Measurements from ENCODE around the gene DNAH11.
"Not testable (repeated sequence)": the region's sequence is repeated elsewhere in the genome, so short reads cannot be mapped to it uniquely, and the experiment has no call there.

Gene DNAH11

DNA sequence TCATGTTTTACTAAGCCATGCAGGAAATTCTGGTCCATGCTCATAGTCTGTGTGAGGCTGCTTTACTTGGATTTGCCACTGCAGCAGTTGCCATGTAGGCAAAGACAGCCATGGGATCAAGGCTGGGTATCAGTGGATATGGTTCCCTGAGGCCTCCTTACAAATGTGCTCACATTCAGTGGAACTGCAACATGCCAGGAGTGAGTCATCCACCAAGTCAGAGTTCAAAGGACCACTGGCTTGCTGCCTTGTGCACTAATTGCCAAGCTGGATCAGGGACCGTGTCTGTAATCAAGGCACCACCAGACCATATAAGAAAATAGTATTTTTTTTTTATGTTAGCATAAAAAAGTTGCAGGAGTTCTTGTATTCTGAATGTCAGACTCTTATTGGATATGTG, 301.9 kb downstream of the DNAH11 start:
- DNase-seq (ENCODE audit: low spot score) = no peak
- in situ Hi-C loops (cut with MboI; ENCODE audit: low pct_unique_long_range_greater_than_20kb, low sequenced_read_pairs, unreplicated experiment) = no loop called here
- TF ChIP-seq, protein P1, sequence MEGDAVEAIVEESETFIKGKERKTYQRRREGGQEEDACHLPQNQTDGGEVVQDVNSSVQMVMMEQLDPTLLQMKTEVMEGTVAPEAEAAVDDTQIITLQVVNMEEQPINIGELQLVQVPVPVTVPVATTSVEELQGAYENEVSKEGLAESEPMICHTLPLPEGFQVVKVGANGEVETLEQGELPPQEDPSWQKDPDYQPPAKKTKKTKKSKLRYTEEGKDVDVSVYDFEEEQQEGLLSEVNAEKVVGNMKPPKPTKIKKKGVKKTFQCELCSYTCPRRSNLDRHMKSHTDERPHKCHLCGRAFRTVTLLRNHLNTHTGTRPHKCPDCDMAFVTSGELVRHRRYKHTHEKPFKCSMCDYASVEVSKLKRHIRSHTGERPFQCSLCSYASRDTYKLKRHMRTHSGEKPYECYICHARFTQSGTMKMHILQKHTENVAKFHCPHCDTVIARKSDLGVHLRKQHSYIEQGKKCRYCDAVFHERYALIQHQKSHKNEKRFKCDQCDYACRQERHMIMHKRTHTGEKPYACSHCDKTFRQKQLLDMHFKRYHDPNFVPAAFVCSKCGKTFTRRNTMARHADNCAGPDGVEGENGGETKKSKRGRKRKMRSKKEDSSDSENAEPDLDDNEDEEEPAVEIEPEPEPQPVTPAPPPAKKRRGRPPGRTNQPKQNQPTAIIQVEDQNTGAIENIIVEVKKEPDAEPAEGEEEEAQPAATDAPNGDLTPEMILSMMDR (IDR thresholded peaks at IDR 0.05; ENCODE audit: extremely low read depth, insufficient read depth, missing control alignments) = no peak

DNA sequence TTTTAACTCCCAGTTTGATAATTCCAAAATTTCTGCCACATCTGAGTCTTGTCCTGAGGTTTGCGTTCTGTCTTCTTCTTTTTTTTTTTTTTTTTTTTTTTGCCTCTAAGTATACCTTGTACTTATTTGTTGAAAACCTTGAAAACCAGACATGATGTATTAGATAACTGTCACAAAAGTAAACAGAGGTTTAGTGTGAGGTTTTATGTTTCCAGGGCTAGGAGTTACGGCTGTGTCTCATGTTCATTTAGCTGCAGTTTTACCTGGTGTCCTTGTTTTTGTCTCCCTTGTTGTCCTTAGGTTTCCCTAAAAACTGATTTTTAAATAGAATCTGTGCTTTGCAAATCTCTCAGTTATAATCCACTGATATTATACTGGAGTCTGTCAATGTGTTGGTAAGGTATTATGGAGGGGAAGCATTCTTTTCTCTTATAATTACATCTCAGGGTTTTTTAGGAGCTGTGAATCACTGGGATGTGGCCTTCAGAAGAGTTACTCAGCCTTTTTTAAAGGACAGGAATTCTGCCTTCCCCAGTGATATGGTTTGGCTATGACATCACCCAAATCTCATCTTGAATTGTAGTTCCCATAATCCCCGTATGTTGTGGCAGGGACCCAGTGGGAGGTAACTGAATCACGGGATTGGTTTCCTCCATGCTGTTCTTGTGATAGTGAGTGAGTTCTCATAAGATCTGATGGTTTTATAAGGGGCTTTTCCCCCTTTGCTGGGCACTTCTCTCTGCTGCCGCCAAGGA, 307.9 kb downstream of the DNAH11 start:
- TF ChIP-seq, protein P1 (IDR thresholded peaks at IDR 0.05; ENCODE audit: extremely low read depth, insufficient read depth, missing control alignments) = no peak
- DNase-seq (ENCODE audit: low spot score) = no peak
- in situ Hi-C loops (cut with MboI; ENCODE audit: low pct_unique_long_range_greater_than_20kb, low sequenced_read_pairs, unreplicated experiment) = no loop called here

DNA sequence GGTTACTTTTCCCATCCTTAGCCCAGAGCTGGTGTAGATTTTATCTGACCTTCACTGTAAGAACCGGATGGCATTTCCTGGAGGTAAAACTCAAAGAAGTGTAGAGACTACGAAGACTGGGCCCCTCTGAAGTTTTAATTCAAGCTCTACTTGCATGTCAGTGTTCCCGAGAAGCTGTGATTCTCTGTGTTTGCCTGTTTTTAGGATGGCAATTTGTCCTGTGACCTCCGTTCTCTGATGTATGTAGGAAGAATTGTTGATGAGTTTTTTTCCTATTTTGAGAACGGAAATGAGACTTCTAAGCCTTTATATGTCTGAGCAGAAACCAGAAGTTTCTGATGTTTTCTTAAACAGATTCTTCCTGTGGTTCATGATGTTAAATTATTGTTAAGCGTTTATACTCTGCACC, 308.7 kb downstream of the DNAH11 start:
- TF ChIP-seq, protein P1 (IDR thresholded peaks at IDR 0.05; ENCODE audit: extremely low read depth, insufficient read depth, missing control alignments) = no peak
- in situ Hi-C loops (cut with MboI; ENCODE audit: low pct_unique_long_range_greater_than_20kb, low sequenced_read_pairs, unreplicated experiment) = no loop called here
- no peak for DNase-seq (ENCODE audit: low spot score)

DNA sequence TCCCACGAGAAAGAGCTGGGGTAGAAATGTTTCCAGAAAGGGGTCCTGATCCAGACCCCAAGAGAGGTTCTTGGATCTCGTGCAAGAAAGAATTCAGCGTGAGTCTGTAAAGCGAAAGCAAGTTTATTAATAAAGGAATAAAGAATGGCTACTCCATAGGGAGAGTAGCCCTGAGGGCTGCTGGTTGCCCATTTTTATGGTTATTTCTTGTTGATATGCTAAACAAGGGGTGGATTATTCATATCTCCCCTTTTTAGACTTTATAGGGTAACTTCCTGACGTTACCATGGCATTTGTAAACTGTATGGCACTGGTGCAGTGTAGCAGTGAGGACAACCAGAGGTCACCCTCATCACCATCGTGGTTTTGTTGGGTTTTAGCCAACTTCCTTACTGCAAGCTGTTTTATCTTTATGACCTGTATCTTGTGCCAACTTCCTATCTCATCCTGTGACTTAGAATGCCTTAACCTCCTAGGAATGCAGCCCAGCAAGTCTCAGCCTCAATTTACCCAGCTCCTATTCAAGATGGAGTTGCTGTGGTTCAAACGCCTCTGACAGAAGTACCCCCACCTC, 322.9 kb downstream of the DNAH11 start:
- in situ Hi-C loops (cut with MboI; ENCODE audit: low pct_unique_long_range_greater_than_20kb, low sequenced_read_pairs, unreplicated experiment); DNase-seq (ENCODE audit: low spot score): not testable (repeated sequence)

DNA sequence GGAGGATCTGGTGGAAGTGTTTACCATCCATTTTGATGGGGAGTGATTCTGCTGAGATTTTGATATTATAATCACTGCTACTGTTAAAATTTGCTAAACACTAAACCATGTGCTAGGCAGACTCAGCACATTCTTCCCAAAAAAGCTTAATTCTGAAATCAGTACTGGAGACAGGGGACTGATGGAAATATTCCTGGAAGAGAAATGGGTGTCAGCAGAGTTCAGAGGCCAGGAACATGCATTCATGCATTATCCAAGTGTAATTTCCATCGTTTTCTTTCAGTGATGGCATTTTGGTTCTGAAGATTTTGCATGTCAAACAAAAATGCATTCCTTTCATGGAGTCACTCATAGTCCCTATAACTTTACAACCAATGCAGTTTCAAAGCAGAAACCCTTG, 323.9 kb downstream of the DNAH11 start:
- in situ Hi-C loops (cut with MboI; ENCODE audit: low pct_unique_long_range_greater_than_20kb, low sequenced_read_pairs, unreplicated experiment) = no loop called here
- TF ChIP-seq, protein P1 (IDR thresholded peaks at IDR 0.05; ENCODE audit: extremely low read depth, insufficient read depth, missing control alignments) = no peak
- no peak for DNase-seq (ENCODE audit: low spot score)

DNA sequence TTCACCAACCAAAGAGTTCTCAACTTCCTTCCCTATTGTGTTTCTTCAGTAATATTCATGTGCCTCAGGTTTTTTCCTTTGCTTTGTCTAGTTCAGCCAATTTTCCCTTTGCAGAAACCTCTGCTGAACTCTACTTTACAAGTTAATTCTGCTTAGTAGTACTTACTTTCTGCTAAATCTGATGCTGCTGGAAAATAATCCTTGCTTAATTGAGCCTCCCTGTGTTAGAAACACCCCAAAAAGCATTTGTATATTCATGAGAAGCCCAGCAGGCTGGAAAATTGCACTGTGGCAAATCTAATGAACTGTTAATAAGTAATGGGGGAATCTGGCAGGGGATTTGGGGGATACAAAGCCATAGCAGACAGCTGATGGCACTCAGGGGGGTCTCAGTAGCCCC, 324.4 kb downstream of the DNAH11 start:
- in situ Hi-C loops (cut with MboI; ENCODE audit: low pct_unique_long_range_greater_than_20kb, low sequenced_read_pairs, unreplicated experiment) = no loop called here
- TF ChIP-seq, protein P1 (IDR thresholded peaks at IDR 0.05; ENCODE audit: extremely low read depth, insufficient read depth, missing control alignments) = no peak
- no peak for DNase-seq (ENCODE audit: low spot score)

DNA sequence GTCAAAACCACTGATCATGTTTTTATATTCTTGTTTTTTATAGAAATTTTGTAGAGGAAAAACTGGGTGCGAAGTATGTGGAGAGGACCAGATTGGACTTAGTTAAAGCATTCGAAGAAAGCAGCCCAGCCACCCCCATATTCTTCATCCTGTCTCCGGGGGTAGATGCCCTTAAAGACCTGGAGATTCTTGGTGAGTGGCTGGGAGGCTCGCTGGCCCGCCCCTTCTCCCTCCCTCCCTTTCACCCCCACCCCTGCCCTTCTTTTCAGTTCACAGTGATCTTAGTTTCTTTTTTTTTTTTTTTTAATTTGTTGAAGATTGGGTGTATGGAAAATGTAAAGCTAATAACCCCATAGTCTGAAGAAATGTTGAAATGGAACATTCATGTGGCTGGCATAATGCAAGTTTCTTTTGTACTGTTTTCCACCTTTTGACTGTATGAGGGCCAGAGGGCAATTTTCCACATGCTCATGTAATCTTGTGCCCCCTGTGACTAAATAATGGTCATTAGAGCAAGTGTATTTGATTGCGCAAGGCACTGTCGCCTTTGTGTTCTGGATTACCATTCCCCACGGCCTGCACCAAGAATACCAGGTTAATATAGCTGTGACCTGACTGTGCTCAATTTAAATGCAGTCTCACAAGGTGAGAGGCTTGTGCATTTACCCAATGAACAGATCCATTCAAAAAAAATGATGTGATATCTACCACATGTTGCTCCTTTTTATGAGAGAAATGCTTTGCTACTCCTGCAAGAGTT, 325.2 kb downstream of the DNAH11 start:
- no peak for DNase-seq (ENCODE audit: low spot score)
- TF ChIP-seq, protein P1 (IDR thresholded peaks at IDR 0.05; ENCODE audit: extremely low read depth, insufficient read depth, missing control alignments) = no peak
- in situ Hi-C loops (cut with MboI; ENCODE audit: low pct_unique_long_range_greater_than_20kb, low sequenced_read_pairs, unreplicated experiment) = no loop called here

Data from GM13977 (cell line).